ENCODE measurements around the gene EVC.

Gene EVC

DNA sequence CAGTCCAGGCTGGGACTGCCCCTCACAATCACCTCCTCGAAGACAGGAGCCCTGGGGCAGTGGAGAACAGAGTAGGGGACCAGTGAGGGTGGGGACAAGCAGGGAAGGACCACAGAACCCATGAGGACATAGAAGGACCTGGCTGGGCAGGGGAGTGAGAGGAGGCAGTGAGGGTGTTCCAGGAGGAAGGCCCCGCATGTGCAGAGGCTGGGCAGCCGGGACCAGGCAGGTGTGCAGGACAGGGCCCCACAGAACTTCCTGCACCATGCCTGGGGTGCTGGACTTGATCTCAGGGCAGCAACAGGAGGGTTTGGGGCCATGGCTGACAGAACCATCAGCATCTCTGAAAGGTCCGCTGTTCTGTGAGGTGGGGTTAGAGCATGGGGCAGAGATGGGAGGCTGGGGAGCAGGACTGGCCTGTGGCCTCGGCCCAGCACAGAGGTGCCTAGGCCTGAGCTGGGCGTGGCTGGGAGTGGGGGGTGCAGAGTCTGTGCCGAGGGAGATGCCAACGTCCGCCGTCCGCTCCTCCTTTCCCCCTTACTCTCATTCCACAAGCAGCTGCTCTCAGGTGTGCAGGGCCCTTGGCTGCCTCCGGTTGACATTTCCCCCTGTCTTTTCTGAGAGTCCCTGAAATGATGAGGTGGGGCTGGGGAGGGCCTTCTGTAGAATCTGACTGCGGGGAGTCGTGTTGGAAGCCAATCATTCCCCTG is 40.8 kb downstream of the EVC start:
- TF ChIP-seq, protein P1, sequence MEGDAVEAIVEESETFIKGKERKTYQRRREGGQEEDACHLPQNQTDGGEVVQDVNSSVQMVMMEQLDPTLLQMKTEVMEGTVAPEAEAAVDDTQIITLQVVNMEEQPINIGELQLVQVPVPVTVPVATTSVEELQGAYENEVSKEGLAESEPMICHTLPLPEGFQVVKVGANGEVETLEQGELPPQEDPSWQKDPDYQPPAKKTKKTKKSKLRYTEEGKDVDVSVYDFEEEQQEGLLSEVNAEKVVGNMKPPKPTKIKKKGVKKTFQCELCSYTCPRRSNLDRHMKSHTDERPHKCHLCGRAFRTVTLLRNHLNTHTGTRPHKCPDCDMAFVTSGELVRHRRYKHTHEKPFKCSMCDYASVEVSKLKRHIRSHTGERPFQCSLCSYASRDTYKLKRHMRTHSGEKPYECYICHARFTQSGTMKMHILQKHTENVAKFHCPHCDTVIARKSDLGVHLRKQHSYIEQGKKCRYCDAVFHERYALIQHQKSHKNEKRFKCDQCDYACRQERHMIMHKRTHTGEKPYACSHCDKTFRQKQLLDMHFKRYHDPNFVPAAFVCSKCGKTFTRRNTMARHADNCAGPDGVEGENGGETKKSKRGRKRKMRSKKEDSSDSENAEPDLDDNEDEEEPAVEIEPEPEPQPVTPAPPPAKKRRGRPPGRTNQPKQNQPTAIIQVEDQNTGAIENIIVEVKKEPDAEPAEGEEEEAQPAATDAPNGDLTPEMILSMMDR (conservative IDR thresholded peaks at IDR 0.05; ENCODE audit: low read length), result no peak
- no peak overlapping the region for H3K4me3 ChIP-seq (ENCODE audit: low read length)
- no peak for DNase-seq (ENCODE audit: low read depth)

DNA sequence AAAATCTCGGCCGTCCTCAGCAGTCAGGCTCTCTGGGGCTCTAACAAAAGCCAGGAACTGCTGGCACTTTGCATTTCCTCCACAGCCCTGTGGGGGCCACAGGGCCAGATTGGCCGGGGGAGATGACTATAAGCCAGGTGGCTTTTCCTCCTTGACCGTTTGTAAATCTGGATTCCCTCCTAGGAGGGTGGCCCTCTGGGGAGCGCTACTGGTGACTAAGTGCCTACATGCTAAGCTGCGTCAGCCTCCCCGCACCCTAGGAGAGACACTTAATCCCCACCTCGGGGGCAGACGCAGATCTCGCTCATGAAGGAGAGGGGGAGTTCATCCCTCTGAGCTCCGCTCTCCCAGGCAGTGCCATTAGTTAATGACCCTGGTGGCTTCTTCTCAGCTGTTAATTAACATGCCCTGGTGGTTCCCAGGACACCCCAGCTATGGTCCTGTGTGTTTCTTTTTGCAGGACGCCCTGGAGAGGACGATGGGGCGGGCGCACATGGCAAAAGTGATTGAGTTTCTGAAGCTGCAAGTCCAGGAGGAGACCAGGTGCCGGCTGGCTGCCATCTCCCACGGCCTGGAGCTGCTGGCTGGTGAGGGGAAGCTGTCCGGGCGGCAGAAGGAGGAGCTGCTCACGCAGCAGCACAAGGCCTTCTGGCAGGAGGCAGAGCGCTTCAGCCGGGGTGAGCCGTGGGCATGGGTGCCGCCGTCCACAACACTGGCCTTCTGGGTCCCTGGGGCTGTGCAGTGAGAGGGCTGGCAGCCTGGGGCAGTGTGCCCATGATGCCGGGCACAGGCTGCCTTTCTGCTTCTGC is 41.6 kb downstream of the EVC start:
- H3K4me3 ChIP-seq (ENCODE audit: low read length), result no peak overlapping the region
- TF ChIP-seq, protein P1 (conservative IDR thresholded peaks at IDR 0.05; ENCODE audit: low read length), result no peak
- peak; percentile 39 for DNase-seq (ENCODE audit: low read depth)

DNA sequence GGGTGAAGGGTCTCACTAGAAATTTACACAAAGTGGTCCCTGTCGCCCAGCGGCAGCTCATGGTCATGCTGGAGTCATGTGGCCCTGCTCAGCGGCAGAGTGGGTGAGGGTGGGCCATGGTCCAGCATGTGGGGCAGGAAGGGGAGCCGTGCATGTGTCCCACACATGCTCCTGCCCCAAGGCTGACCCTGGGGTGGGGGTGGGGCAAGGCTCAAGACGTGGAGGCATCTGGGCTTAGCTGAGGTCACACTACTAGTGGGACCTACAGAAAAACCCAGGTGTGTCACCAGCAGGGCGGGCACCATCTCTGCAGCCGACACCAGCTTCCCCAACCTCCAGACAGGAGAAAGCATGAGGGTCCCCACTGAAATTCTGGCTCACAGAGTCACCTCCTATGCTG is 42.4 kb downstream of the EVC start:
- no peak overlapping the region for H3K4me3 ChIP-seq (ENCODE audit: low read length)
- TF ChIP-seq, protein P1 (conservative IDR thresholded peaks at IDR 0.05; ENCODE audit: low read length), result no peak
- no peak for DNase-seq (ENCODE audit: low read depth)

DNA sequence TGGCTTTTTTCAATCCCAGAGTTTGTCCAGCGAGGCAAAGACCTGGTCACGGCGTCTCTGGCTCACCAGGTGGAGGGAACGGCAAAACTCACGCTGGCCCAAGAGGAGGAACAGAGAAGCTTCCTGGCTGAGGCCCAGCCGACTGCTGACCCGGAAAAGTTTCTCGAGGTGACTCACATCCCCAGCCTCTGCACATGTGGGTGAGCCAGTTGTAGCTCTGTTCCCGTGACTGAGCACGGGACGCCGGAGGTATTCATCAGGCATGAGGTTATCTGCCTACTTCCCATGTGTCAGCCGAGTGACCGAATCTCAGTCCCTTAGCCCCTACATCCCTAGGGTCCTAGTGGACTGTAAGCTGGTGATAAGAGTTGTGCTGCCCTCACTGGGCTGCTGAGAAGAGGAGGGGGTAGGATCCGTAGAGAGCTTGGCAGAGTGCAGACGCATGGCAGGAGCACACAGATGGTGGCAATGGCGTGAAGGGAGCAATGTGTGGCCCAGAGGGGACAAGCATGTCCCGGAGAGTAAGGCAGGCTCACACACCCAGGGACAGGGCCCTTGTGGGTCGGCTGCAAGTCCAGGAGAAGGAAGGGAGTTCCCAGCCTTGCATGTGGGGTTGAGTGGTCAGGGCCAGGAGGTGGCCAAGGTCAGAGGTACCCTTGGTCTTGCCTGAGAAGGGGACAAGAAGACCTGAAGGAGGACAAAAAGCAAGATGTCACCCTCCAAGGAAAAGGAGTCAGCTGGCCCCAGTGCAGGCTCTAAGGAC is 42.9 kb downstream of the EVC start:
- DNase-seq (ENCODE audit: low read depth), result peak; percentile 83
- TF ChIP-seq, protein P1 (conservative IDR thresholded peaks at IDR 0.05; ENCODE audit: low read length), result no peak
- H3K4me3 ChIP-seq (ENCODE audit: low read length), result no peak overlapping the region

DNA sequence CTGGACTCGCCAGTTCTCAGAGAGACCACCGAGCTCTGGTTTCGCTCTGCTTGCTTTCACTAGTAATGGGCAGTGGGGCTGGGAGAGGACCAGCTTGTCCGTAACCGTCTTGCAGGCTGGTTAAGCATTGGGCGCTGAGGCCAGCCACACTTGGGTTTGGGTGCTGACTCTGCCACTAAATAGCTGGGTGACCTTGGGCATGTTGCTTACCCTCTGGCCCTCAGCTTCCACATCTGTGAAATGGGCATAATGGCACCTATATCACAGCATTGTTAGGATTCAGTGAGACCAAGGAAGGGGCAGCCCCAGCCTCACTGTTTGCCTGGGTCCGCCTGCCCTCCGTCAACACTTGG is 43.5 kb downstream of the EVC start:
- TF ChIP-seq, protein P1 (conservative IDR thresholded peaks at IDR 0.05; ENCODE audit: low read length), result no peak
- DNase-seq (ENCODE audit: low read depth), result no peak
- H3K4me3 ChIP-seq (ENCODE audit: low read length), result no peak overlapping the region

DNA sequence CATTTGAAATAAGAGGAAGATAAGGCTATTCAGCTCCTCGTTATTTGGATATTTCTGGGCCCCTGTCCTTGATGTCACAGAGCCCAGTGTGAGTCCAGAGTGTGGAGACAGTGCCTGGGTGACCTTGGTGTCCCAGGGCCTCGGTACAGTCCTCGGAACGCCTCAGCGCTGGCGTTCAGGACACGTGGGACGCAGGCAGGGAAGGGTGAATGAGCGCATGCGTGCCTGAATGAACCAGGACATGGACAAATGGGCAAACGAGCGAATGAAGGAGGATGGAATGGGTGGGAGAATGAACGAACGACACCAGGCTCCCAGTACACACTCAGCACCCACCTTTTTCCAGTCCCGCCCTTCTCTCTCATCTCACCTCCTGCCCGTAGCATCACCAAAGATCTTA is 44.2 kb downstream of the EVC start:
- TF ChIP-seq, protein P1 (conservative IDR thresholded peaks at IDR 0.05; ENCODE audit: low read length), result no peak
- DNase-seq (ENCODE audit: low read depth), result no peak
- no peak overlapping the region for H3K4me3 ChIP-seq (ENCODE audit: low read length)
